ENCODE measurements around the gene ASIC2.

ASIC2 gene

DNA sequence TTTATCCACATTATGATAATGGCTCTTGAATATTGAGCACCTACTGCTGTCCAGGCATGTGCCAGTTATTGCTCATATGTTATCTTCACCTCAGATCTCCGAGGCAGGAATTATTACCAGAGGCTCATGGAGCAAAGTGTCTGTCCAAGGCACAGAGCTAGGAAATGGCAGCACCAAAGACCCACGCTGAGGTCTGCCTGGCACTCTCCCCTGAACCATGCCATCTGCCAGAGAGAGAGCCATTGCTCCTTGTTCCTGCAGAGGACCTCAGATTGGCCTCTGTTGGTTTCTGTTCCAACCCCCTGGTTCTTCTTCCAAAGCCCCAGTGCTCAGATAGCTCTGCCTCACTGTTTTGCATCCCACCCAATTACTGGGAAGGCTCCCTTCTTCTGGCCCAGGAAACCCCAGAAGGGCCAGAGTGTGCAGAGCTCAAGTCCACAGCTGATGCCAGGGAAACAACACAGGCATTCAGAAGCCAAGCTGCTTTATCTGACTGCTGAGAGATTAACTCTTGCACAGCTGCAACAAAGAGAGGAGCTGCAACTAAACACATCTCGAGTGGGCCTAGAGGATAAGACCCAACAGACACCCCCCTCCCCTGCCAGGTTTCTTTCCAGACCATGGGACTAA is 5.9 kb downstream of the ASIC2 start:
- DNase-seq = no peak

- DNase-seq = no peak
Measured at GRCh38 chr17:33285413-33285812, 7.7 kb downstream of the ASIC2 start.

- DNase-seq = no peak
Measured at GRCh38 chr17:33284022-33284421, 9.1 kb downstream of the ASIC2 start.

DNA sequence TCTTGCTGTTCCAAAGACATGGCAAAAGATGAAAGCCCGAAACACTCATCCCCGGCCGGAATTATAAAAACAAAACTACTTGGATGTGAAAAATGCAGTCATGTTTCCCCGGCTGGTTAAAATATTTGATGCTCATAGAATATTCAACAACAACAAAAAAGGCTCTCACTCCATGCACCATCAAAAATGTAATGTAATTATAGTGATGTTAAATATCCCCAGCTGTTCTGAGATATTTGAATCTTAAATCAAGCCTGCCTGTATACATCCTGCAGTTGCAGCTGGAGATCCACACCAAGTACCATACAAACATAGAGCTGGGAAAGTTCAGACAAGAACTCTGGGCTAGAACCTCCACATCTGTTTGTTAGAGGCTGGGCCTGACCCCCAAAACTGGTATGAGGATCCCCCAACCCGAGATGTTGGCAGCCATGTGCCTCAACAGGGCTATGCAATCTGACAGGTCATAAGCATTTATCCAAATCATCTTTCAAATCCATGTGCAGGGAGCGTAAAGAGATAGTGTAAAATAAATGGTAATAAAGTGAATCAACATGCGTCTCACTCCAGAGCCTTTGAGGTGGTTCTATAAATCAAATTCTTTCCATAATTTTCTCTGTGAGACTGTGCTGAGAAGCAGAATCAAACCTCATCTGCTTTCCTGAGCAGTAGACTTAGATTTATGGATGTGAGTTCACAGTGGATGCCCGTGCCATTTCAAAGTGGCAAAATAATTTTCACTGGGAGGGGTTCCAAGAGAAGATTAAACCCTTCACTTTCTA is 12.7 kb downstream of the ASIC2 start:
- DNase-seq = no peak

DNA sequence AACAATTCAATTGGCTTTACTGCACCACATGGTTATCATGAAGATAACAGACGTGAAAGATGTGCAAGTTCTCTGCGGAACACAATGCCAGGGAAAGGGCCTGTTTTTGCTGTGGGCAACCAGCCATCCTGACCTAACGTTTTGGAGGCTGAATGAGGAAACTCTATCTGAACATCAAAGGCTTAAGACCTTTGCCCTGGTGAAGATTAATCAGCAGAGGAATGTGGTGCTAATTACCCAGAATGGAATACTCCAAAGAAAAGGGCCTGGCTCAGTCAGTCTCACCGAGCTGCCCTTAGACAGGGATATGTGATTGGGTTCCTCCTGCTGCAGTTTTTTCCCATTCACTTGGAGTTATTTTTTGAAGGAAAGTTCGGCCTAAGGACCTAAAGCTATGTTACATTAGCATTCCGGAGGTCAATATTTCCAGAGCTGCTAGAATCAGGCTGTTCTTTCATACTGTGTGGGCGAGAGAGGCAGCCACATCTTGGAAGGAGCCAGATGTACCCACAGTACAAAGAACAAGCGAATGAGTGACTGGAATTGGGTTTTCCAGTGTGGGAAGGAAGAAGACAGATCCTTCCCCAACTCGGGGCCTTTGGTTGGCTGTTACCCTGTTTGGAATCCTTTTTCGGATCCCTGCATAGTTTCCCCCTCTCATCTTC is 15.5 kb downstream of the ASIC2 start:
- DNase-seq = no peak

DNA sequence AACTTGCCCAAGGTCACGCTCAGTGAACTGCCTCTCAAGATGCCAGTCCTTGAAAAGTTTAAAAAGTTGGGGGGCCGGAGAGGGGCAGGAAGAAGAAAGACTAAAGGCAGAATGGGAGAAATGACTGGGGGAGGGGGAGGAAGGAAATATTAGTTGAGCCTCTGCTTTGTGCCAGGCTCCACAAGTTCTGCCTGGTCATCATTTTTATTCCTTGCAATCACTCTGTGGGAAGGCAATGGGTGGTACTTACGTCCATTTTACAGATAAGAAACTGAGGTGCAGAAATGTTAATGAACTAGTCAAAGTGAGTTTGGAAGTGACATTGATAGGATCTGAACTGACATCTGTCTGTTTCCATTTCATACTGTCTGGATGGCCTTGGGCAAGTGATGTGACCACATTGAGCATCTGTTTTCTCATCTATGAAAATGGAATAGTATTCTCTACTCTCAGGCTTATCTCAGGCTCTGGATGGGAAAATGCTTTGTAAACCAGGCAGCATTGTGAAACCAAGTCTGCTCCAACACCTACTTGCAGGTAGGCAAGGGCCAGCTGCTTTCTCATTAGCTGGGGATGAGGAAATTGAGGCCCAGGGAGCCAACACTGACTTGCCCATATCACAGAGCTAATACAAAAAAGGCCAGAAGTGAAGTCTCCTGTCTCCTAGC is 19.2 kb downstream of the ASIC2 start:
- no peak for DNase-seq

GRCh38 chr17:33273271-33273670 is 19.8 kb downstream of the ASIC2 start:
- no peak for DNase-seq

DNA sequence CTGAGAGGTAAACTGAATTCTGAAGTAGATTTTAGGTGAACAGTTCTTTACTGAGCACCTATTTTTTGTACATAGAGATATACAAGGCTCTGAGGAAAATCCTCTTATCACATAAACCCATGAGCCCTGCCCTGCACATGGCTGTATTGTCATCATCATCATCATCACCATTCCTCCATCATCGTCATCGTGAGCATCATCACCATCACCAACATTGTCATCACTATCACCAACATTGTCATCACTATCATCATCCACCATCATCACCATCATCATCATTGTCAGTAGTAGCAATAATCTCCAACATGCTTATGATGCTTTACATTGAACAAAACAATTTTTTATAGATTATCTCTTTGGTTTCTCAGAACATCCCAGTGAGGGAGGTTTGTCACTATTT is 20.7 kb downstream of the ASIC2 start:
- no peak for DNase-seq

- no peak for DNase-seq
Measured at GRCh38 chr17:33269337-33270060, 23.6 kb downstream of the ASIC2 start.

GRCh38 chr17:33267851-33268548 is 25.1 kb downstream of the ASIC2 start:
- DNase-seq = no peak

- DNase-seq = no peak
Measured at GRCh38 chr17:33267271-33267790, 25.8 kb downstream of the ASIC2 start.

DNA sequence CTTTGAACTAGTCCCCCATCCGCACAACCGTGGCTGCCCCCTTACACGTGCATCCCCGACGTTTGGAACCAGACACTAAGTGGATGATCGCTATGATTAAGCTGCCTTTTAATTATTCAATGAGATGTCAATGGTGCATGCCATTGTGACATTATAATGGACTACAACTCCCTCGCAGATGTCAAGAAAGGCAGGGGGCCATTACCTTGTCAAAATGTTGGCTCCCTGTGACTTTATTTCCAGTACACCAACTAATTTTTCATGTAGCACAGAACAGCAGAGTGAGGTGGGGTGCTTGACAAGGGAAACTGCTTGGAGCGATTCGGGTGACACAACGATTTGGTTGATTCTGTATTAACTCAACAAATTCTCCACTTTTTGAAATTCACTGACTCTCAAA is 26.5 kb downstream of the ASIC2 start:
- no peak for DNase-seq

GRCh38 chr17:33266116-33266515 is 27.0 kb downstream of the ASIC2 start:
- DNase-seq = no peak

DNA sequence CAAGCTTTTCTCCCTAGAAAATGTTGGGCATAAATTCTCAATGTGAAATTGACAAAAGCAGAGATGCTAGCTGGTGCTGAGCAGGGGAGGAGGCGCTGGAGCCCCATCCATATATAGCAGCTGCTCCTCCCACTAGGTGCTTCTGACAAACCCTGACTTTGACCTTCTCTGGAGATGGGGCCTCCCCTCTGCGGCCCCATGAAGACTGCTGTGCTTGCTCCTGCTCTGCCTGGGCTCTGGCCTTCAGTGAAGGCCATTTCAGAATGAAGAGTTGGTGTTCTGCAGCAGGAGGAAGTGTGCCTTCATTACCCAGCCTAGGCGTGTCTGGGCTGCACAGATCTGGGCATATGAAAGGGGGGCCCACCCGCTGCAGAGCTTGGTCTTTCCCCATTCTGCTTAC is 29.7 kb downstream of the ASIC2 start:
- no peak for DNase-seq

DNA sequence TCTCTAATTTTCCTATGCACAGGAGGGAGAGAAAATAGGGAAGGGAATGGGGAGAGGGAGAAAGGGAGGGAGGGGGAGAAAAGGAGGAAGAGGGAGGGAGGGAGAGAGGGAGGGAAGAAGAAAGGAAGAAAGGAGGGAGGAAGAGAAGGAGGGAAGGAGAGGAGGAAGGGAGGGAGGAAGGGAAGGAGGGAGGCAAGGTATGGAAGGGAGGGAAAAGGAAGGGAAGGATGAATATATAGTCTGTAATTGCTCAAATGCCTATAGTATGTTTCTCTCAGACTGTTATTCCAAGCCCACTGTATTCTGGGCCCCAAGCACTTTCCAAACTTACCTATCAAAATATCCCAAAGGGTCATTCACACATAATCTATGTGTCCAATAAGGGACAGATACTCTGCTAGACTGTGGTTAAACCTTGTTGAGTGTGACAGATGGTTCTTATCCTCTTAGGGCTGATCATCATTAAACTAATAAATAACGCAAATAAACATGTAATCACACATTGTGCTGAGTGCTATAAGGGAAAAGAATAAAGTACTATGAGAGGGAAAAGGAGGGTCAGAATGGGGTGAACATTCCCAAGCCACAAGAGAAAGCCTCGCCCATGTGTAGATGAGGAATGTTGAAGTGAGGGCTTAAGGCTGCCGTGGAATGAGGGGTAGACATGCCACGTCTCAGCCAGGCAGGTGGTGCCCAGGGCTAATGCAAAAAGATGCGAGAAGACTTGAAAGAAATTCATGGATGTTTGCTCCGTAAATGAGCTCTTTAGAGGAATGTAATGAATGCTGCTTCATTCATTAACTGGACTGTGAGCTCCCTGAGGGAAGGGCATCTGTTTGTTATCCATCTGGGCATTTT is 30.6 kb downstream of the ASIC2 start:
- DNase-seq = no peak

DNA sequence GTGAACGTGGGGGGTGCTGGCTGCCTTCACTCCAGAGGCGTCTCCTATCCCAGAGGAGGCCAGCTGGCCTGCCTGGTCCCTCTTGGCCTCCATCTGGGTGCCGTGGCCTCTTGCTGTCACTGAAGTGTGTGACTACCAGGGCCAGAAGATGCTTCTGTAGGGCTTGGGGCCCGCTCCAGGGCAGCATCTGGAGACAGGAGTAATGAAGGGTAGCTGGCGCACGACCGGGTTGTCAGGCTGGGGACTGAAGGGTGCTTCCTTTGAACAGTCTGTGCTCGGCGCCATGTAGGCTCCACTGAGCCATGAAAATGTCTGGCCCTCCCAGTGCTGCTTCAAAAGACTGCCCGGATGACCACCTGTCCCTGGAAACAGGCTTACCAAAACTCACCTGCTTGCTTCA is 31.3 kb downstream of the ASIC2 start:
- no peak for DNase-seq

DNA sequence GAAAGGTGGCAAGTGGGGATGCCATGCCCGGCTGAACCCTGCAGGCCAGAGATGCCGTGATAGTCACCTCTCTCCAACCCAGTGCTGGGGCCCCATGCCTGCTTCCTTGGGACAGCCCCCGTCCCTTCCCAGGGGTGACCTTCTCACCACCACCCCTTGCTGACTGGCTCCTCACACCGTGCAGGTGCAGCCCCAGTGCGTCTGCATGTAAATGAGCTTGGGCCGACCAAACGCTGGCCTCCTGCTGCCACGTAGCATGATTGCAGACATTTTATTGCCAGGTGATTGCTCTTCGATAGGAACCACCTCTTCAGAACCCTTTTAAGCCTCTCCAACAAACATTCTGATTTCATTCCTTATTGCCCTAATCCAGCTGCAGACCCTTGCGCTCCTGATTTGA is 32.5 kb downstream of the ASIC2 start:
- no peak for DNase-seq

DNA sequence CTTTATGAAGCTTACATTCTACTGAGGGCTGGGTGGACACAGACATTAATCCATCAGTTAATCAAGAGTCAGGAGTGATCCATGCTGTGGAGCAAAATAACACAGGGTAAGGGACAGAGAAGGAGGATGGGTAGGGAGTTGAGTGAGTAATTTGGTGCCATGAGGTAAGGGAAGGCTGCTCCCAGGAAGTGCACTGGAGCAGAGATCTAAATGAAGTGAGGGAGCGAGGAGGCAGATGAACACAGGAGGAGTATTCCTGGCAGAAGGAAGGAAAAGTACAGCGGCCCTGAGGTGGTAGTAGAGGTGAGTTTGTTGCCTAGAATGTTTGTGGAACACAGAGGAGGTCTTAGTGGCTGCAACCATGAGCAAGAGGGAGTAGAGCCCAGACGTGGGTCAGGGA is 34.8 kb downstream of the ASIC2 start:
- DNase-seq = no peak

- DNase-seq = no peak
Measured at GRCh38 chr17:33245183-33245582, 47.9 kb downstream of the ASIC2 start.

GRCh38 chr17:33243732-33244131 is 49.4 kb downstream of the ASIC2 start:
- no peak for DNase-seq
